Dermis blood vessel endothelial cell (primary cell): ENCODE data around the gene TMEM238. TPM values are rescaled to one million over a fixed set of nuclear protein-coding genes. Genes with fewer than 3 reads are reported as not detected.
A peak's percentile ranks its signal among the peaks of the same experiment; 100 is the strongest.

Experiments
- DNase-seq: peaks from one replicate; pipeline ENCODE4 v3.0.0; 2010
- total RNA-seq: library from RNA; depleted of rRNA; stranded (reverse); fragments of >200 nt; gene quantifications from 2 replicates; pipeline ENCODE4 v1.2.3, GENCODE V29; 2014

The TMEM238 gene
- total RNA-seq, 1 donor from 2014 or later, result 0.34 TPM

DNA sequence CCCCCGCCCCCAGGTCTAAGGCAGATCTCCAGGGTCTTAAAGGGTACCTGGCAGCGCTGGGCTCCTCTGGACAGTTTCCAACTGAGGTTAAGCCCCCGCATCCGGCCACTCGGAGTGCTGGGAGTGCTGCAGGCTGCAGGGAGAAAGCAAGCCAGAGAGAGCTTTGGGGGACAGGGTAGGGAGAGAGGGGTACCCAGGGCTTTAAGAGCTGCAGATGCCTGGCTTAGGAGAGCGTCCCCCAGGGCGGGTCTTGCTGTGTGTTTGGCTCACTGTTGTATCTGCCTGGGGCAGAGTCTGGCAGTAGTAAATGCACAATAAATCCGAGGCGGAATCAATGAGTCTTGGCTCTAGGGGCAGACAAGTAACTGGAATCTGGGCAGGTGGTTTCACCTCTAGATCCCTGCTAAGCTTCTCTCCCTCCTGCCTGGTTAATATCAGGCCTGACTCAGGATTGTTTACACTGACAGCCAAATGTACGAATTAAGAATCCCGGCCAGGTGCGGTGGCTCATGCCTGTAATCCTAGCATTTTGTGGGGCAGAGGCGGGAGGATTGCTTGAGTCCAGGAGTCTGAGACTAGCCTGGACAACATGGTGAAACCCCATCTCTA lies 28.8 kb downstream of the TMEM238 start:
- no peak for DNase-seq

DNA sequence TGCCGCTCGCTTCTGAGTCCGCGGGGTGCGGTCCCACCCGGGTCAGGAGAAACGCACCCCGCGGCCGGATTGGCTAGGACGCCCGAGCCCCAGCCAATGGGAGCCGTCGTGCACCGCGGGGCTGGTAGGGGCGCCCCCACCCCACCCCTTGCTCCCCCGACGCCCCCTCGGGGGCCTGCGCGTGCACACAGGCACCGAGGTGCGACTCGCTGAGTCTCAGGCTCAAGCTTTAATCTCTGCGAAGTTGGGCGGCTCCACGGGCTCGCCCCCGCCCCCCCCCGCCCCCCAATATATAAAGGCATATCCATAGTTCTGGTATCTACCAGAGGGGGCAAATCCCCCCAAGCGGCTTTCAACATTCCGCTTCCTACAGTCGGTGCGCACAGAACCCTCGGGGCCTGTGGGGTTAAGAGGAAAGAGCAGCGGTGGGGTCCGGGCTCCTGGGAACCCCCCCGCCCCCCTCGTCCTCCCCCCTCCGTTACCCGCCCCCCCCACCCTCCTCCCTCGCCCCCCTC lies 29.3 kb downstream of the TMEM238 start, which contains the start of gene COX6B2:
TSS of gene COX6B2 (minus strand) at position 22 of the 515 bp plus-strand sequence. CDS start 198 bp downstream, outside the sequence.
- DNase-seq, result no peak

DNA sequence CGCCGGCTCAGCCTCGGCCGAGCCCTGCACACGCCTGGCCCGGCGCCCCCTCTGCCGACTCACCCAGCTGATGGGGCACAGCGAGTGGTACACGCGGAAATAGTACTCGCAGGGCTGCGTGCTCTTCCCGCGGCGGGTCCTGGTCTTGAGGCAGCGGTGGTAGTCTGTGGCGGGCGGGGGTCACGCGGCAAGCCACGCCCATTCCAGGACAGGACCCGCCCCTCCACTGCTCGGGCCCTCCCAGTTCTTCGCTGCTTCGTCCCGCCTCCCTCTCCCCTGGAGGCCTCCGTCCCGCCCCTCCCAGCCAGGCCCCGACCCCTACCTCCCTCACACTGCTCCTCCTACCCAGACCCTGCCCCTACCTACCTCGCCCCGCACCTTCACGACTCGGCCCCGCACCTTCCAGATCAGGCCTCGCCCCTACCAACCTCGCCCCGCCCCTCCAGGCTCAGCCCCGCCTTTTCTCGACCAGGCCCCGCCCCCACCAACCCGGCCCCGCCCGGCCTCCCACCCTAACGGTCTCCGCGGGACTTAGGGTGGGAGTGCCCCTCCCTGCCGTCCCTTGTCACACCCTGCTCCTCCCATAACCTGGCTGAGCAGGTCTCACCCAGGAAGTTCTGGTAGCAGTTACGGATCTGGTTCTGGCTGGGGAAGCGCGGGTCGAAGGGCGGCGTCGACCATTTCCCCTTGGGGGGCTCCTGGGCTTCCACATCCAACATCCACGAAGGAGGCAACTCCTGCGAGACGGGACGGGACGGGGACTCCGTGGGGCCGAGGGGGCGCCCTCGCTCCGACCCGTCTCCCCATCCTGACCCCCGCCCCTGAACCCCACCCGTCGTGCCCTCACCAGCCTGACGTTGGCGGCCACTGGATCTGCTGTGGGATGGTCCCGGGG lies 30.0 kb downstream of the TMEM238 start:
- DNase-seq, result peak; percentile 34

DNA sequence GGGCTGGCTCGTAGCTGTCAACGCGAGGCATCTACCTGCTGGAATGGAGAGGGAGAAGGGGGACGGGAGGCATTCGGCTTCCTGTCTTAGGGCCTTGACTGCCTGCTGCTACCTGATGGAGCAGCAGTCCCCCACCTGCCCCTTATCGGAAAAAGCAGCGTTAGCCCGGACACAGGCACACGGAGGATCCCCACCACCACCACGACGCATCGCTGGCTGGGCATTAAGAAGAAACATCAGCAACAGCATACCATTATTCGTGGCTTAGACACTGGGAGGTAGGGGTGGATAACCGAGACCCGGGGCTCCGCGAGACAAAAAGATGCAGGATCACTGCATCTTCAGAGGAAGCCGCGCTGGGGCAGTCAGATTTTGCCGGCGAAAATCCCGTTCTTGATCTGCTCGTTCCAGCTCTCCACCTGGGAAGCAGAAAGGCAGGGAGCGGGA lies 30.7 kb downstream of the TMEM238 start:
- no peak for DNase-seq

DNA sequence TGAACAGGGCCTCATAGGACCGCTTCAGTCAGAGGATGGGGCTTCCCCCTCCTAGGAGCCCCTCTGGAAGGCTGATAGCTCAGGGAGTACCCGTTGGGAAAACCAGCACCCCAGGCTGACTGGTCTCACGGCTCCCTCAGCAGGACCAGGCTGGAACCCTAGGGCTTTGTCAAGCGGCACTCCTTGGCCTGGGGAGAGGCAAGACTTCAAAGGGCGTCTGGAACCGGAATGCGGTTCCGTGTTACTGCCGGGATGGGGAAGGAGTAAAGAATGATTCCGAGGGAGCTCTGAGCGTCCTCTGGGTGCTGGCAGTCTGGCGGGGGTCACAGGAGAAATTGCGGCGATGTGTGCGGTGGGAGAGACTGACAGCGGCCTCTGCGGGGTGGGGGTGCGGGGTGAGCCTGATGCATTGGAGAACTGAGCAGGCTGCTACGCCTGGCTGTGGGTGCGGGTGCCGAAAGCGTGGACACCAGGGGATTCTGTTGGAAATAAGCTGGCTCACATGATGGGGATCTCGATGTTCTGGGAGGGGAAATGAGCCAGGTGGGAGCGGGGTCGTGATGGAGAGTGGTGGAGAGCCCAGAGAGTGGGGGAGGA lies 31.4 kb downstream of the TMEM238 start:
- no peak for DNase-seq

DNA sequence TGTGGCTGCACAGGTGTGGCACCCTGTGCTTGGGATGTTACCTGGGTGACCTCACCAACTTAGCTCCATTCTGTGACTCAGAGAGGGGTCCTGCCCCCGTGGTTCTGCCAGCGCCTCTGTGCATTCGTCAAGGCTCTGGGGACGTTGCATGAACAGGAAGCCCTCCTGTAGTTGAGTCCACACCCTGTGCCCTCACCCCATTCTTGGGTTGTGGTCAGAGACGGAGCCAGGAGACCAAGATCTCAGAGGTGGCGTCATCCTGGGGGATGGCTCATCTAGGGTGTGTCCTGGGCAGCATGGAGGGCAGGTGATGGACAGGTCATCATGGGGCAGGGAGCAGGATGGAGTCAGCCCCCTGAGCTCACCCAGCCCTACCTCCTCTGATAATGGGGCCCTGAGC lies 32.1 kb downstream of the TMEM238 start:
- no peak for DNase-seq

DNA sequence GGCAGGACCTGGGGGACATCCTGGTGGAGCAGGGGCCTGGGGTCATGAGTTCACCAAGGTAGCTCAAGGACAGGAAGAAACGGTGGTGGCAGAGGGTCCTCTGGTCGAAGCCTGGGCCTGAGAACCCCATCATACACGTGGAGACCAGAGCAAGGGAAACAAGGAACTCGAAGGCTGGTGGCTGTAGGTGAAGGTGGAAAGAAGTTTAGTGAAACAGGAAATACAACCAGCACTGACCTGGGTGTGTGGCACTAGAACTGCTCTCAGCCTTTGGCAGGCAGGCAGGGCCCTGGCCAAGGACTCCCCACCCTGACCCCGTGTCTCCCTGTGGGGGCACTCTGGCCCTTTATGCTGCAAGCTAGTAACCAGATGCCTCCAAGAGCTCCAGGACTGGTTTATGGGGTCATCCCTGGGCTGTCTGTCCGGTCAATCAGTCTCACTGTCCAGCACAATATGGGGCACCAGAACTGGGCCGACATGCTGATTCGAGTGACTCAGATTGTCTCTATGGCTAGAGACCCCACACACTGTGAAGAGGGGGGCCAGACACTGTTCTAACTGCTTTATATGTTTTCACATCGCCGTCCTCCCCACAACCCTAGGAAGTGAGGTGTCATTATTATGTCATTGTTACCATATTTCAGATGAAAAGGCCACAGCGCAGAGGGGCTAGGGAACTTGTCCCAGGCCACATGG lies 33.3 kb downstream of the TMEM238 start:
- DNase-seq, result no peak

DNA sequence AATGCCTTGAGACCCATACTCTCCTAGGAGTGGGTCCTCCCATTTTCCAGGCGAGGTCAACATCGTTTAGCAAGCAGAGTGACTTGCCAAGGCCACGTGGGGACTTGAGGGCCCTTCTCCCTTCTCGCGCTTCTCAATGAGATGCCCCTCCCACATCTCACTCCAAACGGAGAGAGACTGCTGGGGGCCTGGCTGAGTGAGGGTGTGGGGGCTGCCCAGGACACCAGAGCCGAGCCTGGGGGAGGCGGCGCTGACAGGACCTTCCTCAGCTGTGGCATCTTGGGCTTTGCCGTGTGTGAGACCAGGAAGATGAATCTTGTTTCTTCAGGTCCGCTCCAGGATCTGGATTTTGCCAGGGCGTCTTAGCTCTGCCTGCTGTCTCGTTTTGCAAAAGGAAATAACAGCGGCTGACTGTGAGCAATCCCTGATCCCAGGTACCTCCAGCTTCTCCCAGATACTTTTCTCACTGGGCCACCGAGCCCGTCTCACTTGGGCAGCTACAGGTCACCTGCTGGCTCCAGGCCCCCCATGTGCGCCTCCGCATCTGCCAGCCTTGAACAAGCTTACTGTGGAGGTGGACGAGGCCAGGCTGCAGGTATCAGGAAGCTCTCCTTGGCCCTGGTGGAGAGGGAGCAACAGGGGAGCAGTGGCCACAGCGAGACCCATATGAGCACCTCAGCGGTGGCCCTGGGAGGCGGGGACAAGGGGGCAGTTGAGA lies 35.6 kb downstream of the TMEM238 start:
- no peak for DNase-seq

DNA sequence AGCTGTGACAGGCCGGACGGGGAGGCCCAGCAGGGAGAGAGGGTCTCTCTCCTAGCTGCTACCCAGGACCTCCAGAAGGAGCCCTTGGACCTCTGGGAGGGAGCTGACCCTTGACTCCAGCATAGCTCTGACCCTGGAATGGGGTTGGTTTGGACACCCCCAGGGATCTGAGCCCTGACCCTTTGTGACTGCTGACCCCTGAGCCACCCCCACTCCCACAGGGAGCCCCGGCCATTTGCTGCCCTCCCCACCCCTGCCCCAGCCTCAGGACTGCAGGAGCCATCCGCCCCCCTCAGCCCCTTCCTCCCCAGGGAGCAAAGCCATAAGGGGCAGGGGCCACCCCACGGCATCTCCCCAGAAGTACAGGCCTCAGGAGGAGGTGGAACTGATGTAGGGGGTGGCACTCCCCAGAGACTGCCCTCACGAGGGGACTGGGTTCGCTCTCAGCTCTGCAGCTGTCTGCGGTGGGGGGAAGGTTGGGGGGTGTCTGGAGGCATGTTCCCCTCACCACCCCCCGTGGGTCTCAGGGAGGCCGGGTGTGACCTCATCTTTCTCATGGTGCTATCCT lies 36.6 kb downstream of the TMEM238 start:
- DNase-seq, result no peak

DNA sequence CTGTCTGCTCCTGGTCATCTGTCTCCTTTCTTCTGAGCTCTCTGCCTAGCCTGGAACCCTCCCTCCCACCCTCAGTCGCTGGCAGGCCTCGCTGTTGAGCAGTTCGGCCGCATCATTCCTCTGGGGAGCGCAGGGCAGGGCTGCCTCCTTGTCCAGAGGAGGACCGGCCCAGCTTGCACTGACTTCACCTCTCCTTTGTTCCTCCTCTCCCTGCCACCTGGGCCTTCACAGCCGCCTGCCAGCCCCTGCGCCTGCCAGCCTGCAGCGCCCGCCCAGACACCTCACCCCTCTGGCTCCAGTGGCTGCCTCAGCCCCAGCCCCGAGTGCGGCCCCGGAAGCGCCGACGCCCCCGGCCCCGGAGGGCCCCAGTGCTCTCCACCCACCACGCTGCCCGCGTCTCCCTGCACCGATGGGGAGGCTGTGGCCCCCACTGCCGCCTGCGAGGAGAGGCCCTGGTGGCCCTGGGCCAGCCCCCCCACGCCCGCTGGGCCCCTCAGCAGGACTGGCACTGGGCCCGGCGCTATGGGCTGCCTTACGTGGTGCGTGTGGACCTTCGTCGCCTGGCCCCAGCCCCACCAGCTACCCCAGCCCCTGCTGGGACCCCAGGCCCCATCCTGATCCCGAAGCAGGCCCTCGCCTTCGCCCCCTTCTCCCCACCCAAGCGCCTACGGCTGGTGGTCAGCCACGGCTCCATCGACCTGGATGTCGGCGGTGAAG lies 37.2 kb downstream of the TMEM238 start:
- DNase-seq, result no peak

DNA sequence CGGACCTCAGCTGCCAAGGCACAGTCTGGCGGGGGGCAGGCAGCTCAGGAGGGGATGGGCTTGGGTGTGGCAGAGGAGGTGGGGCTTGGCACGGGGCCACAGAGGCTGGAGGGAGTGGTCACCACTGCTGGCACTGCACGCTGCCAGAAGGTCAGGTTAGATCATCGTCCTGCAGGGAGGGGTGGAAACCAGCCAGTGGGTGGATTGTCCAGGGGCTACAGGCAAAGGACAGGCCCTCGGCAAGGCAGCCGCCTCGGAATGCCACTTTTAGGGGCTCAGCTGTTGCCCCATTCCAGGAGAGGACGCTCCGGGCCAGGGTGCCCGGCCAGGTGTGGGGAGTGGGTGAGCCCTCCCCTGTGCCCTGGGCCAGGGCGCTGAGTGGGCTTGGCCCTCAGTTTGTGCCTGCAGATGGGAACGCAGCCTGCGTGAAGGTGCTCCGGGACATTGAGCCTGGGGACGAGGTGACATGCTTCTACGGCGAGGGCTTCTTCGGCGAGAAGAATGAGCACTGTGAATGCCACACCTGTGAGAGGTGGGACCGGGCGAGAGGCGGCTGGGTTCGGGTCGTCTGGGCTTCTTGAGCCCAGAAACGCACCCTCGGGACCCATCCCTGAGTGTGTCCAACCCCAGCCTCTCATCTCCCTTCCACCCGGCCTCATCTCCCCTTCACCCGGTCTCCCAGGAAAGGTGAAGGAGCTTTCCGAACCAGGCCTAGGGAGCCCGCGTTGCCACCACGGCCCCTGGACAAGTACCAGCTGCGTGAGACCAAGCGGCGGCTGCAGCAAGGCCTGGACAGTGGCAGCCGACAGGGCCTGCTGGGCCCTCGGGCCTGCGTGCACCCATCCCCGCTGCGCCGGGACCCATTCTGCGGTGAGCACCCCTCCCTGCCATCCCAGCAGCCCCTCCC lies 38.0 kb downstream of the TMEM238 start:
- no peak for DNase-seq

DNA sequence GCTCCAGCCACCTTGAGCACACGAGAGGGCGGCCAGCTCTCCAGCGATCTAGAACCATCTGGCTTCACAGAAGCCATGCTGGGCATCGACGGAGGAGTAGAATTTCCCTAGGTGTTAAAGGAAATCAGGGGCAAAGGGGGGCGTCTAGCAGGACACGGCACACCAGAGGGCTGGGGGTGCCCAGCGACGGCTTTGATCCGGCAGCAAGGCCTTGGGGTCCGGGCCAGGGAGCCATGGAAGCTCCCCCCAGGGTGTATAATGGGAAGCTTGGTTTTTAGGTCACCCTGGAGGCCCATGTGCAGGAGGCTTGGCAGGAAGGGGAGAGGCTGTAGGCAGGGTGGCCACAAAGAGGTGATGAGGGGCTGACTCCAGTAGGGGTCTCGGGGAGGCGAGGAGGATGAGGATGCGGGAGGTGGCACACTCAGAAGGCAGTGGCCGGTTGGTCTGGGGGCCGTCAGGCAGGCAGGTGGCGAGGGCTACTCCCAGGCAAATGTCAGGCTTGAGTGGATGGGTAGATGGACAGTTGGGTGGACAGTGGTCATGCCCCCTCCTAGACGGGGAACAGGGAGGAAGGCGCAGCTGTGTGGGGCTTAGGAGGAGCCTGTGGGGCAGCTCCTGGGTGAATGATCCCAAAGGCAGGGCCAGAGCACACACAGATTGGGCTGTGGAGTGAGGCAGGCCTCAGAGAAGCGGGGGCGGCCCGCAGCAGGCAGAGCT lies 38.8 kb downstream of the TMEM238 start:
- DNase-seq, result no peak

DNA sequence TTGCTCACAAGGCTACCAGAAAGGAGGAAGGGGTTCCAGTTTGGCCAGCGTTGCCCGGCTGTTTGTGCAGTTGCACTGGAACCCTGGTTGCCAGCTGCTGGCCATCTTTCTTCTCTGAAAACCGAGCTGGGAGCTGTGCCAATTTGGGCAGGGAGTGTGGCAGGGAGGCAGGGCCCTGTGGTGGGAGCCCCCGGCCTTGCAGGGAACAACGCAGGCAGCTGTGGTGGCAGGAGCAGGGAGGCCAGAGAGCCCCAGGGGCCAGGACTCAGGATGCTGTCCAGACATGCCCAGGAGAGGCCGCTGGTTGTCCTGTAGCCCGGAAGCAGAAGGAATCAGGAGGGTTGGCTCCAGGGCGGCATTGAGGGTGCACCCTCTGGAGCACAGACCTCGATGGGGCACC lies 39.6 kb downstream of the TMEM238 start:
- DNase-seq, result no peak

DNA sequence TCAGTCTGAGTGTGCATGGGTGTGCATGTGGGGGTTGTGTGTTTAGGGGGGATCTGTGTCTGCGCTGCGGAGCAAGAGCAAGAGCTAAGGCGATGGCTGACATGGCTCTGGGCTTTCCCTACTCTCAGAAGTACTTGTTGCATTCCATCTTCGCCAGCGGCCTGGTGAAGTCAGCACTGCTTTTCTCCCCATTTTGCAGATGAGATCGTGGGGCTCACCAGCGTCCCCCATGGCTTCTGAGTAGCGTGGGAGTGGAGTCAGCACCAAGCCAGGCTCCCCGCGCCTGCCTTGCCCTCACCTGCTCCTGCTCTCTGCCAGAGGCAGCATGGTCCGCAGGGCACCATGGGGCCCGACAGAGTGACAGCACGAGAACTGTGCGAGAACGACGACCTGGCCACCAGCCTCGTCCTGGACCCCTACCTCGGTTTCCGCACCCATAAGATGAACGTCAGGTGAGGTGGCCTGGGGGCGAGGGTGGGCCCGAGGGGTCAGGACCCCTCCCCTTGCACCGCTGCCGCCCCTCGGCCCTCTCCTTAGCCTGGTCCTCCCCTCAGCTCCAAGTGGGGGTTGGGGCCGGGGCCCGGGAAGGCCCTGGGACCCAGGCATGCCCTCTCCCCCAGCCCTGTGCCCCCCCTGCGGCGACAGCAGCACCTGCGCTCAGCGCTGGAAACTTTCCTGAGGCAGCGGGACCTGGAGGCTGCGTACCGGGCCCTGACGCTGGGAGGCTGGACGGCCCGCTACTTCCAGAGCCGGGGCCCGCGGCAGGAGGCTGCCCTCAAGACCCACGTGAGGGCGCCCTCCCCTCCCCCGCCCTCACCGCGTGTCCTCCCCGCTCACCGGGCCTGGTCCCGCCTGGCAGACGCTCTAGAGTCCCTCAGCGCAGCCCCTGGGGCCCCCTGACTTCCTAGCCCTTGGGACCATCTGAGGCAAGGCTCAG lies 42.2 kb downstream of the TMEM238 start:
- no peak for DNase-seq

DNA sequence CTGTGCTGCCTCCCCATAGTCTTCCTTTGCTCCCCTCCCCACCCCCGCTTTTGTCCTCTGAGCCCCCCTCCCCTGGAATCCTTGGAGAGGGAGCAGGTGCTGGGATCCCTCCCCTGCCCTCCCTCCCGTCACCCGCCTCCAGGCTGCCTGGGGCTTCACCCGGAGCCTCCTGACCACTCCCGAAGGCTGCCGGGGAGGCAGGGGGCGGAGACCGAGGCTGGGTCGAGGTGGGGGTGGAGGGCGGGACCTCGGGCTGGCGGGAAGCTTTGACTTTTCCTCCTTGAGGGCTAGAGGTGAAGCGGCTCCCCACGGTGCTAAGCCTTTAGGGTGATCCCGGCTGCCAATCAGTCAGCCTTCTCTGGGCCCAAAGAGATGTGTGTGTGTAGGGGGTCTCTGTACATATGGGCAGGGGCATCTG lies 42.9 kb downstream of the TMEM238 start:
- peak; percentile 53 for DNase-seq

DNA sequence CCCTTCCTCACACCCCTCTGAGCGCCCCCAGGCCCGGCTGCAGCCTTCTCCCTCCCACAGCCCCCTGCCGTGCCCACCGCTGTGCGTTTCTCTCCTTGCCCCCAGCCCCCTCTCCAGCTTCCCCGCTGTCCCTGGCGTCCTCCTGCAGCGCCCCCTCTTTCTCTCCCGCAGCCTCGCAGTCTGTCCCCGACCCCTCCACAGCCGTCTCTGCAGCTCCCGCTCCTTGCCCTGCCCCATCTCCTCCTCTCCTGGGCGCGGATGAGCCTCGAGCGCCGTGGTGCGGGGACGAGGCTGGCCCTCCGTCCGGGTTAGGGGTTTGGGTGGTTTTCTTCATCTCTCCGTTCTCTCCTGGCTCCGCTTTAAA lies 43.3 kb downstream of the TMEM238 start:
- peak; percentile 33 for DNase-seq

DNA sequence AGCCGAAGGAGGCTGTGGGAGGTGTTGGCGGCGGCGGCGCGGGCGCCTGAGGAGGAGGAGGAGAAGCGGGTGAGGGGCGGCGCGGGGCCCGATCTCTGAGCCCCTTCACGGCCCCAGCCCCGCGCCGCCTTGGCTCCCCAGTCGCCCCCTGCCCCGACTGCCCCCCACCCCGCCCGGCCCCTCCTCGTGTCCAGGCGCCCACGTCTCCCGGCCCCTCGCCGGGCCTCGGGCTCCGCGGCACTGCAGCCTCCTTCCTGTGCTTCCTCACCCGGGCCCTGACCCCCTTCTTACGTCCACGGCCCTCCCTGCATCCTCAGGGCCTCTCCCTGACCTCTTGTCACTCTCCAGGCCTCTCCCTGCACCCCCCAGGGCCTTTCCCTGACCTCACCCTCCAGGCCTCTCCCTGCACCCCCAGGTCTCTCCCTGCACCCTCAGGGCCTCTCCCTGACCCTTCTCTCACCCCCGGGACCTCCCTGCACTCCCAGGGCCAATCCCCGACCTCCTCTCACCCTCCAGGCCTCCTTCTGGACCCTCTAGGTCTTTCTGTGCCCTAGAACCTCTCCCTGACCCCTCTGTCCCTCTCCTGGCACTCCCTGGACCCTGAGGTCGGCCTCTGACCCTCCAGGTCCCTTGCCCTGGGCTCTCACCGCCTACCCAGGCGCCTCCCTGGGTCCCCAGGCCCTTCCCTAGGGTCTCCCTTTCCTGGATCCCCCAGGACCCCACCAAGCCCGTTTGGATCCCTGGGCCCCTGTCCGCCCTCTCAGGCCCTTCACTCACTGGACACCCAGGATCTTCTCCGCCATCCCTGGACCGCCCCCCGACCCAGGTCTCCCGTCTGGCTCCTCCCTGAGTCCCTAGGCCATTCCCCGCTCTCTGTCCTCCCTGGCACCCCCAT lies 44.0 kb downstream of the TMEM238 start:
- peak; percentile 19 for DNase-seq
